Vagina (tissue), 2 donors: ENCODE results near the gene ZNF407. TPM values are rescaled to one million over a fixed set of nuclear protein-coding genes. Genes with fewer than 3 reads are reported as not detected.

ENCODE experiments used
- DNase-seq, 2 donors: peaks; one replicate each; pipeline ENCODE4 v3.0.0-alpha.2; 2017; ENCODE audit errors: extremely low spot score in 2 of 2
- H3K27ac ChIP-seq: fragments of 200-600 bp; sonication (generic); one replicate; pipeline ENCODE4 v1.5.1; 2019
- H3K27me3 ChIP-seq: fragments of 200-600 bp; sonication (generic); one replicate; pipeline ENCODE4 v1.5.1; 2019
- H3K36me3 ChIP-seq, 2 donors: fragments of 200-600 bp; sonication (generic); one replicate each; pipeline ENCODE4 v1.5.1; 2017 to 2019
- H3K4me1 ChIP-seq: fragments of 200-600 bp; sonication (generic); one replicate; pipeline ENCODE4 v1.5.1; 2019
- H3K4me3 ChIP-seq, 2 donors: fragments of 200-600 bp; sonication (generic); 1 replicate in 1 of 2; 2 replicates in 1 of 2; pipeline ENCODE4 v1.5.1; 2016 to 2019
- H3K9me3 ChIP-seq: fragments of 200-600 bp; sonication (generic); one replicate; pipeline ENCODE4 v1.5.1; 2019
- CTCF ChIP-seq, 3 experiments: fragments of 450-650 bp in 2 of 3; fragments of 200-600 bp in 1 of 3; sonication (generic) in 1 of 3; IDR thresholded peaks; one replicate each; pipeline ENCODE4 v1.5.1; 2017 to 2019; ENCODE audit warnings: antibody characterized with exemption in 3 of 3, mild to moderate bottlenecking in 2 of 3, moderate library complexity in 2 of 3
- POLR2A ChIP-seq, 2 donors: fragments of 450-650 bp; IDR thresholded peaks; one replicate each; pipeline ENCODE4 v1.6.1; 2017; ENCODE audit warnings: antibody characterized with exemption in 2 of 2, mild to moderate bottlenecking in 2 of 2, moderate library complexity in 2 of 2
- POLR2AphosphoS5 ChIP-seq, 2 donors: sonication (generic); formaldehyde crosslinking; IDR thresholded peaks; one replicate each; pipeline ENCODE4 v1.9.0; 2017; ENCODE audit warnings: antibody characterized with exemption in 2 of 2, mild to moderate bottlenecking in 2 of 2, low read depth in 1 of 2; ENCODE audit not compliant: insufficient read depth in 1 of 2
- intact Hi-C: fragments of 100-400 bp; cut with DNase I; formaldehyde crosslinking; loops from one replicate; pipeline ENCODE4 v1.15.1; 2023
- total RNA-seq: library from RNA; depleted of rRNA; stranded (reverse); fragments of >200 nt; gene quantifications from one replicate; pipeline ENCODE4 v1.2.3, GENCODE V29; 2016

ZNF407 gene
- total RNA-seq, 1 donor from 2014 or later = 15.5 TPM

GRCh38 chr18:75105551-75106254, 508.0 kb downstream of the ZNF407 start:
- no peak for TF ChIP-seq POLR2AphosphoS5 (IDR thresholded peaks at IDR 0.05; ENCODE audit: insufficient read depth in 1 of 2, low read depth in 1 of 2)
- TF ChIP-seq CTCF (IDR thresholded peaks at IDR 0.05) = no peak
- TF ChIP-seq POLR2A (IDR thresholded peaks at IDR 0.05) = no peak
- peak in 1 of 2 donors; percentile 79 for DNase-seq
- no peaks in the 10 kb centered on the region for H3K4me1 ChIP-seq
- no peaks in the 10 kb centered on the region for H3K36me3 ChIP-seq
- no peak overlapping the region for H3K27ac ChIP-seq
- no peaks in the 10 kb centered on the region for H3K9me3 ChIP-seq
- no peaks in the 10 kb centered on the region for H3K27me3 ChIP-seq
- intact Hi-C loops = no loop called here
- no peak overlapping the region for H3K4me3 ChIP-seq

DNA sequence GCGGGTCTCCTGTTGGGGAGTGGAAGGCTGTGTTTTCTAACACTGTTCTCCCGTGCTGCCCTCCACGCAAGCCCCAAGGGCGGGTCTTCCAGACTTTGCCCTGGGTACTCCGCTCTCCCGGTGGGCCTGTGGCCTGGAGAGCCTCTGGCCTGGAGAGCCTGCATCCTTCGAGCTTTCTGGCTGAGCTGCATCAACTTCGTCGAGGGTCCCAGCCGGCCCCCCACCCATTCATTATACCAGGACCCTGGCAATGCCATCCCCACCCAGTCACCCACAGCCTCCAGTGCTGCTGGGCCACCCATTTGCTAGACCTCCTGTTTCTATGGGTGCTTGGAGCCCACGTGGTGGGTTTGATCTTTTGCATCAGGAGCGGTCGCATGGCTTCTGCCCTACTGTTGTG, 509.1 kb downstream of the ZNF407 start:
- intact Hi-C loops = no loop called here
- peak in 1 of 2 donors; percentile 79 for DNase-seq
- H3K4me1 ChIP-seq = no peaks in the 10 kb centered on the region
- no peaks in the 10 kb centered on the region for H3K9me3 ChIP-seq
- H3K27ac ChIP-seq = no peak overlapping the region
- H3K36me3 ChIP-seq = no peaks in the 10 kb centered on the region
- no peak overlapping the region for H3K4me3 ChIP-seq
- no peak for TF ChIP-seq POLR2A (IDR thresholded peaks at IDR 0.05)
- no peak for TF ChIP-seq CTCF (IDR thresholded peaks at IDR 0.05)
- no peak for TF ChIP-seq POLR2AphosphoS5 (IDR thresholded peaks at IDR 0.05; ENCODE audit: insufficient read depth in 1 of 2, low read depth in 1 of 2)
- no peaks in the 10 kb centered on the region for H3K27me3 ChIP-seq

DNA sequence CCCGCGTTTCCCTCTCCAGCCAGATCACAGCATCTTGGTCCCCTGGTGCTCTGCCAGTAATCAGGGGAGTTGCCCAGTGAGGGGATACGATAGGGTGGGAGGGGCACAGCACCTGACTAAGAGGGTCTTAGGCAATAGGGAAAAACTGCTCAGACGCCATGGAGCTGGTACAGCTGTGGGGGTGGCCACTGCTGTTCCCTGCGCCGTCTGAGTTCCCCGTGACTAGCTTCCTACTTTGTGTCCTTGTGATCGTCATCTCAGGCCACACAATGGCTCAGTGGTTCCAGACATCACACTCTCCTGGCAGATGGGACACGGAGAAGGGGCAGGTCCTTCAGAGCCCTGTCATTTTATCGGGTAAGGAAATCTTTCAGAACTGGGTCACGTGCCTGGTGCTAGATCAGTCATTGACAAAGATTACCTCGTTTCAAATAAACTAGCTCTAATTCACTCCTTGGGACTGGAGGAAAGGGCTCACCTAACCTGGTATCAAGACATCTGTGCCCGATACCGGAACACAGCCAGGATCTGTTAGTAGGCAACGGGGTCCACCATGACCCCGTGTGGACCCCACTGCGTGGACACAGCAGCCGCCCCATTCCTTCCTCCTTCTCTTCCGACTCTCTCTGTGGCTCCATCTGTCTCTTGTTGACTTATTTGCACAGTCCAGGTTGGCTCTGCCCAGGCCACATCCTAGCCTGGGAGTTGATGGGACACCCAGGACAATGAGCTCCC, 509.7 kb downstream of the ZNF407 start:
- Histone ChIP-seq H3K4me3 (no peak overlapping the region), H3K36me3 (no peaks in the 10 kb centered on the region), H3K27me3 (no peaks in the 10 kb centered on the region), H3K4me1 (no peaks in the 10 kb centered on the region), H3K27ac (no peak overlapping the region), H3K9me3 (no peaks in the 10 kb centered on the region)
- intact Hi-C loops = no loop called here
- no peak for TF ChIP-seq POLR2A (IDR thresholded peaks at IDR 0.05)
- no peak for TF ChIP-seq CTCF (IDR thresholded peaks at IDR 0.05)
- TF ChIP-seq POLR2AphosphoS5 (IDR thresholded peaks at IDR 0.05; ENCODE audit: insufficient read depth in 1 of 2, low read depth in 1 of 2) = no peak
- DNase-seq = peak in 1 of 2 donors; percentile 69

DNA sequence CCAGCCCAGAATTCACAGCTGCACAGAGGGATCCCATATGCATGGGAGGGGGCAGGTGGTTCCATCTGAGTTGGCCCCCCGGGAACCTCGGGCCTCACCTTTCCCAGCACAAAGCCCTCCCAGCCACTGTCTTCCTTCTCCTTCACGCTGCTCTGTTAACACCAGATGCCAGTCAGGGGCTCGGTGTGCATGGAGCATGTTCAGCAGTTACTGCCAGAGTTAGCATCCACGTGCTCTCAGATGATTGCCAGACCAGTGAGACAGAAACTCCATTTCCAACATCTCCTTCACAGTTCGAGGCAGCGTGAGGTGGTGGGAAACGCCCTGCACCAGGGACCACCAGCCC, 510.2 kb downstream of the ZNF407 start:
- Histone ChIP-seq H3K4me1 (no peaks in the 10 kb centered on the region), H3K27ac (no peak overlapping the region), H3K36me3 (no peaks in the 10 kb centered on the region), H3K4me3 (no peak overlapping the region), H3K27me3 (no peaks in the 10 kb centered on the region), H3K9me3 (no peaks in the 10 kb centered on the region)
- TF ChIP-seq CTCF (IDR thresholded peaks at IDR 0.05) (no peak), POLR2AphosphoS5 (IDR thresholded peaks at IDR 0.05; ENCODE audit: insufficient read depth in 1 of 2, low read depth in 1 of 2) (no peak), POLR2A (IDR thresholded peaks at IDR 0.05) (no peak)
- intact Hi-C loops = no loop called here
- DNase-seq = peak in 1 of 2 donors; percentile 56
